ENCODE results near the gene LRRC4C. TPM values are rescaled to one million over a fixed set of nuclear protein-coding genes. Genes with fewer than 3 reads are reported as not detected.

LRRC4C gene
- polyA plus RNA-seq, 1 donor from 2014 or later = 24.3 TPM

- Histone ChIP-seq H3K9ac (ENCODE audit: low read length) (no peak overlapping the region), H4K20me1 (ENCODE audit: insufficient read depth) (no peaks in the 10 kb centered on the region), H3K27me3 (ENCODE audit: insufficient read depth, low read depth, low read length) (no peaks in the 10 kb centered on the region), H3K9me3 (ENCODE audit: low read length) (no peaks in the 10 kb centered on the region), H3K4me3 (ENCODE audit: low read length) (no peak overlapping the region), H3K4me2 (ENCODE audit: low read length) (no peak overlapping the region), H3K27ac (ENCODE audit: low read length) (peak overlapping the region; percentile 62), H3F3A (ENCODE audit: insufficient read depth, low read length, poor library complexity, severe bottlenecking) (peaks cover 3% of the 10 kb centered on the region), H3K9me2 (ENCODE audit: insufficient read depth, low read length) (no peaks in the 10 kb centered on the region), H3K79me2 (replicated peaks; ENCODE audit: insufficient read depth, low read length) (no peaks in the 10 kb centered on the region), H3K36me3 (ENCODE audit: insufficient read depth, low read length) (no peaks in the 10 kb centered on the region), H2AFZ (ENCODE audit: low read depth, low read length) (no peak overlapping the region)
- TF ChIP-seq SMC3 (conservative IDR thresholded peaks at IDR 0.05; ENCODE audit: poor library complexity) = no peak
- no peak for TF ChIP-seq TAF1 (IDR thresholded peaks at IDR 0.05; ENCODE audit: low read depth)
- TF ChIP-seq, protein P1, sequence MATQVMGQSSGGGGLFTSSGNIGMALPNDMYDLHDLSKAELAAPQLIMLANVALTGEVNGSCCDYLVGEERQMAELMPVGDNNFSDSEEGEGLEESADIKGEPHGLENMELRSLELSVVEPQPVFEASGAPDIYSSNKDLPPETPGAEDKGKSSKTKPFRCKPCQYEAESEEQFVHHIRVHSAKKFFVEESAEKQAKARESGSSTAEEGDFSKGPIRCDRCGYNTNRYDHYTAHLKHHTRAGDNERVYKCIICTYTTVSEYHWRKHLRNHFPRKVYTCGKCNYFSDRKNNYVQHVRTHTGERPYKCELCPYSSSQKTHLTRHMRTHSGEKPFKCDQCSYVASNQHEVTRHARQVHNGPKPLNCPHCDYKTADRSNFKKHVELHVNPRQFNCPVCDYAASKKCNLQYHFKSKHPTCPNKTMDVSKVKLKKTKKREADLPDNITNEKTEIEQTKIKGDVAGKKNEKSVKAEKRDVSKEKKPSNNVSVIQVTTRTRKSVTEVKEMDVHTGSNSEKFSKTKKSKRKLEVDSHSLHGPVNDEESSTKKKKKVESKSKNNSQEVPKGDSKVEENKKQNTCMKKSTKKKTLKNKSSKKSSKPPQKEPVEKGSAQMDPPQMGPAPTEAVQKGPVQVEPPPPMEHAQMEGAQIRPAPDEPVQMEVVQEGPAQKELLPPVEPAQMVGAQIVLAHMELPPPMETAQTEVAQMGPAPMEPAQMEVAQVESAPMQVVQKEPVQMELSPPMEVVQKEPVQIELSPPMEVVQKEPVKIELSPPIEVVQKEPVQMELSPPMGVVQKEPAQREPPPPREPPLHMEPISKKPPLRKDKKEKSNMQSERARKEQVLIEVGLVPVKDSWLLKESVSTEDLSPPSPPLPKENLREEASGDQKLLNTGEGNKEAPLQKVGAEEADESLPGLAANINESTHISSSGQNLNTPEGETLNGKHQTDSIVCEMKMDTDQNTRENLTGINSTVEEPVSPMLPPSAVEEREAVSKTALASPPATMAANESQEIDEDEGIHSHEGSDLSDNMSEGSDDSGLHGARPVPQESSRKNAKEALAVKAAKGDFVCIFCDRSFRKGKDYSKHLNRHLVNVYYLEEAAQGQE (IDR thresholded peaks at IDR 0.05; ENCODE audit: borderline replicate concordance) = no peak
- TF ChIP-seq EP300 (conservative IDR thresholded peaks at IDR 0.05; ENCODE audit: poor library complexity, severe bottlenecking) = no peak
- TF ChIP-seq CTCF (IDR thresholded peaks at IDR 0.05; ENCODE audit: poor library complexity, severe bottlenecking) = no peak
Observed at GRCh38 chr11:40826601-40827000, 632.9 kb downstream of the LRRC4C start.

DNA sequence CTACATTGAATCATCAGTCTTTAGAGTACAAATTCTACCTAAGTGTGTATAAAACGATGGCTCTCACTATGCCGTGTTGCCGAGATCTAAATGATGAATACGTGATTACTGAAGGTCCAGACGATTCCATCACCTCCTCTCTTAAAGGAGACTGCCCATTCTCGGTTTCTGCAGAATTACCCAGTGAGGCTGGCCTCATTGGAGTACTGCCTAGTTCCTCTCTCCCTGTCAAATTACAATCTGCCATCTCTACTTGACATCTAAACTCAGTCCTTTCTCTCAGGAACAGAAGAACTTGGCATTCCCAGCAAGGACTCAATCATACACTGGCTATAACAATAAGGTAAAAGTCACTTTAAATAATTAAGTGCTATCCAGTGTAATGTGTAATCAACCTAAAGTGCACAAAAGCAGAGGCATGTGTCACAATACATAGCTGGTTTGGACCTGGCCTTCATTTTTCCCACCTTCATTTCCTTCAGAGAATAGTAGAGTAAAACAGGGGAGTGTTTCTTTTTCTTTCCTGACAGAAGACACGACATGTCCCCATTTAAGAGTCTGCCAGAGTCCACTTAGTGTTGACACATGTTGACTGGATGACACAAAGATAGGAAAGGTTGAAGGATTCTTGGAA lies 634.1 kb downstream of the LRRC4C start:
- no peak overlapping the region for H3K4me2 ChIP-seq (ENCODE audit: low read length)
- no peaks in the 10 kb centered on the region for H3K9me2 ChIP-seq (ENCODE audit: insufficient read depth, low read length)
- no peaks in the 10 kb centered on the region for H3K79me2 ChIP-seq (replicated peaks; ENCODE audit: insufficient read depth, low read length)
- H3K27me3 ChIP-seq (ENCODE audit: insufficient read depth, low read depth, low read length) = no peaks in the 10 kb centered on the region
- no peak overlapping the region for H3K9ac ChIP-seq (ENCODE audit: low read length)
- no peaks in the 10 kb centered on the region for H4K20me1 ChIP-seq (ENCODE audit: insufficient read depth)
- H3K9me3 ChIP-seq (ENCODE audit: low read length) = no peaks in the 10 kb centered on the region
- peak overlapping the region; percentile 62 for H3K27ac ChIP-seq (ENCODE audit: low read length)
- no peak for TF ChIP-seq MXI1 (conservative IDR thresholded peaks at IDR 0.05; ENCODE audit: poor library complexity, severe bottlenecking)
- TF ChIP-seq EP300 (conservative IDR thresholded peaks at IDR 0.05; ENCODE audit: poor library complexity, severe bottlenecking) = peak; percentile 99
- no peak for TF ChIP-seq TAF1 (IDR thresholded peaks at IDR 0.05; ENCODE audit: low read depth)
- peak; percentile 85 for TF ChIP-seq POLR2AphosphoS5 (IDR thresholded peaks at IDR 0.05)
- no peak for TF ChIP-seq EZH2 (IDR thresholded peaks at IDR 0.05; ENCODE audit: borderline replicate concordance, insufficient read depth, low read length, poor library complexity, severe bottlenecking)
- TF ChIP-seq SMC3 (conservative IDR thresholded peaks at IDR 0.05; ENCODE audit: poor library complexity) = no peak
- TF ChIP-seq, protein P1 (IDR thresholded peaks at IDR 0.05; ENCODE audit: borderline replicate concordance) = peak; percentile 97
- no peak for TF ChIP-seq CTCF (IDR thresholded peaks at IDR 0.05; ENCODE audit: poor library complexity, severe bottlenecking)
- no peak for TF ChIP-seq RAD21 (conservative IDR thresholded peaks at IDR 0.05)
- no peaks in the 10 kb centered on the region for H3K36me3 ChIP-seq (ENCODE audit: insufficient read depth, low read length)
- H2AFZ ChIP-seq (ENCODE audit: low read depth, low read length) = no peak overlapping the region
- peaks cover 3% of the 10 kb centered on the region for H3F3A ChIP-seq (ENCODE audit: insufficient read depth, low read length, poor library complexity, severe bottlenecking)
- H3K4me3 ChIP-seq (ENCODE audit: low read length) = no peak overlapping the region

Data from neural cell (in vitro differentiated cells).